Astrocyte (in vitro differentiated cells and primary cell): ENCODE measurements around the gene ARRDC4.

Experiments used
- EZH2 ChIP-seq: IDR thresholded peaks from 2 replicates; pipeline ENCODE4 v1.6.1; 2012; ENCODE audit warnings: mild to moderate bottlenecking, low read length, inconsistent platforms; ENCODE audit not compliant: insufficient read depth
- TF ChIP-seq, protein P1 (sequence below): IDR thresholded peaks from 2 replicates; pipeline ENCODE4 v1.5.1; 2011; ENCODE audit warnings: low read depth, mild to moderate bottlenecking, inconsistent platforms, low read length, moderate library complexity; ENCODE audit not compliant: insufficient read depth

DNA sequence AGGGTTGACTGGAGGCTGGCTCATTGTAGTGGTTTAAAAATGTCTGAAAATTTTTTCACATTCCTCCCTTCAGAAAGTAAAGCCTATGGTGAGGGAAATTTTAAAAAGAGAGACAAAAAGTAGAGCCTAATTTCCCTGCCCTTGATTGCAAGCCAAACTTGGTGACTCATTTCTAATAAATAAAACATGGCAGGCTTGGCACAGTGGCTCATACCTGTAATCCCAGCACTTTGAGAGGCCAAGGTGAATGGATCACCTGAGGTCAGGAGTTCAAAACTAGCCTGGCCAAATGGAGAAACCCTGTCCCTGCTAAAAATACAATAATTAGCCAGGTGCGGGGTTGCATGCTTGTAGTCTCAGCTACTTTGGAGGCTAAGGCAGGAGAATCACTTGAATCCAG lies 18.9 kb upstream of the ARRDC4 start:
- TF ChIP-seq, protein P1, sequence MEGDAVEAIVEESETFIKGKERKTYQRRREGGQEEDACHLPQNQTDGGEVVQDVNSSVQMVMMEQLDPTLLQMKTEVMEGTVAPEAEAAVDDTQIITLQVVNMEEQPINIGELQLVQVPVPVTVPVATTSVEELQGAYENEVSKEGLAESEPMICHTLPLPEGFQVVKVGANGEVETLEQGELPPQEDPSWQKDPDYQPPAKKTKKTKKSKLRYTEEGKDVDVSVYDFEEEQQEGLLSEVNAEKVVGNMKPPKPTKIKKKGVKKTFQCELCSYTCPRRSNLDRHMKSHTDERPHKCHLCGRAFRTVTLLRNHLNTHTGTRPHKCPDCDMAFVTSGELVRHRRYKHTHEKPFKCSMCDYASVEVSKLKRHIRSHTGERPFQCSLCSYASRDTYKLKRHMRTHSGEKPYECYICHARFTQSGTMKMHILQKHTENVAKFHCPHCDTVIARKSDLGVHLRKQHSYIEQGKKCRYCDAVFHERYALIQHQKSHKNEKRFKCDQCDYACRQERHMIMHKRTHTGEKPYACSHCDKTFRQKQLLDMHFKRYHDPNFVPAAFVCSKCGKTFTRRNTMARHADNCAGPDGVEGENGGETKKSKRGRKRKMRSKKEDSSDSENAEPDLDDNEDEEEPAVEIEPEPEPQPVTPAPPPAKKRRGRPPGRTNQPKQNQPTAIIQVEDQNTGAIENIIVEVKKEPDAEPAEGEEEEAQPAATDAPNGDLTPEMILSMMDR = no peak
- no peak for TF ChIP-seq EZH2
